GM18499 (cell line): Measurements from ENCODE around the gene ZNF639.
A peak's percentile ranks its signal among the peaks of the same experiment; 100 is the strongest.
"Not testable (repeated sequence)": the region's sequence is repeated elsewhere in the genome, so short reads cannot be mapped to it uniquely, and the experiment has no call there.

Experiments used
- ATAC-seq: cut with Tn5 transposase; IDR thresholded peaks from one replicate; pipeline ENCODE4 v1.9.1; 2021; ENCODE audit warnings: moderate number of reproducible peaks; ENCODE audit not compliant: insufficient read depth, unreplicated experiment

The ZNF639 gene, protein sequence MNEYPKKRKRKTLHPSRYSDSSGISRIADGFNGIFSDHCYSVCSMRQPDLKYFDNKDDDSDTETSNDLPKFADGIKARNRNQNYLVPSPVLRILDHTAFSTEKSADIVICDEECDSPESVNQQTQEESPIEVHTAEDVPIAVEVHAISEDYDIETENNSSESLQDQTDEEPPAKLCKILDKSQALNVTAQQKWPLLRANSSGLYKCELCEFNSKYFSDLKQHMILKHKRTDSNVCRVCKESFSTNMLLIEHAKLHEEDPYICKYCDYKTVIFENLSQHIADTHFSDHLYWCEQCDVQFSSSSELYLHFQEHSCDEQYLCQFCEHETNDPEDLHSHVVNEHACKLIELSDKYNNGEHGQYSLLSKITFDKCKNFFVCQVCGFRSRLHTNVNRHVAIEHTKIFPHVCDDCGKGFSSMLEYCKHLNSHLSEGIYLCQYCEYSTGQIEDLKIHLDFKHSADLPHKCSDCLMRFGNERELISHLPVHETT

GRCh38 chr3:179322286-179323196 lies at the start of gene ZNF639:
Gene ZNF639, plus strand, starts transcription at chr3:179323031. Its CDS starts 5,263 bp downstream, at chr3:179328294.
- peak; percentile 43 for ATAC-seq

- not testable (repeated sequence) for ATAC-seq
Observed at GRCh38 chr3:179274434-179274833, 48.4 kb upstream of the ZNF639 start.

GRCh38 chr3:179276001-179276400 lies 46.8 kb upstream of the ZNF639 start:
- no peak for ATAC-seq

DNA sequence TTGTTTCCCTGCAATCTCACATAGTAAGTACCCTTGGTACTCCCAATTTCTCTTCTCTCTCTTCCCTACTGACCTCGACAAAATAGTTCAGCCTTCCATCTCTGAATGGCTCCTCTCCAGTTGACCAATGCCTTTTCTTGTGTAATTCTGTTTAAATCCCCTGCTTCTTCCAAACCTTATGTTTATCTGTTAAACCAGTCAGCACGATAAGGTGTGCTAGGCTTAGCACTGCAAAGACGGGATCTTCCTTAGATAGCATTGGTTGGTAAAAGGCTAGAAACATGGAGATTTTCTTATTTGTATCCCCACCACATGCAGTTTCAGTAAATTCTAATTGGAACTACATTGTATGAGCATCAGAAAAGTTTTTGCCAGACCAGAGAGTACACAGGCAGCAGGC lies 46.1 kb upstream of the ZNF639 start:
- ATAC-seq: no peak

- no peak for ATAC-seq
Observed at GRCh38 chr3:179278151-179278550, 44.7 kb upstream of the ZNF639 start.

DNA sequence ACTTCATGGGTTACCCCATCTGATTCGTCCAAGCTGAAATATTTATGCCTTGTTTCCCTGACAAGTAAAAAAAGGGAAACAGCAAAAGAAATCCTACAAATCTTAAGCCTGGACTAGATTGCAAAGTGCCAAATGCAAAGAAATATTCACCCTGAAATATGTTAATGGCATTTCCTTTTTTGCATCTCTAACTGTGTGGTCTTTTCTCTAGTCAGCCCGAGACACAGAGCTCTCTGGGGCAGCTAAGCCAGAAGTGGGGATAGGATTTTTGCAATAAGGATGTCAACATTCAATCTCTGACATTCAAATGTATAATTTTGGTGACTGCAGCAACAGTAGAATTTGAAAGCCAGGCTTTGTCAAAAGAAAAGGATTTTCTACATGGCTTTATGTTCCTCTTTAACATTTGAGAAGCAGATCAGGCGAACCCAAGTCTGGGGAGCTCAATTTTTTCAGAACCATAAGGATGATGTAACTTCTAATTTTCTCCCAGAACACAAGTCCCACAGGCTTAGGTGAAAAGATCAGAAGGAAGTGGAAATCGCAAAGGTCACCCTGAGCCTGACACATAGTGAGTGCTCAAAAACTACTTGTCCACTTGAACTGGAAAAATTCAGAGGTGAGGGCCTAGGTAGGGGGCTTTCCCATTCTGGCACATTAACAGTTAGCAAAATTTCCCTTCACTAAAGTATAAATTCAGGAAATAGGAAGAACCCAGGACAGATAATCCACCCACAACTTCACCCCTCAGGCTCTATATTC lies 43.7 kb upstream of the ZNF639 start:
- no peak for ATAC-seq

GRCh38 chr3:179279837-179280236 lies 43.0 kb upstream of the ZNF639 start:
- no peak for ATAC-seq

DNA sequence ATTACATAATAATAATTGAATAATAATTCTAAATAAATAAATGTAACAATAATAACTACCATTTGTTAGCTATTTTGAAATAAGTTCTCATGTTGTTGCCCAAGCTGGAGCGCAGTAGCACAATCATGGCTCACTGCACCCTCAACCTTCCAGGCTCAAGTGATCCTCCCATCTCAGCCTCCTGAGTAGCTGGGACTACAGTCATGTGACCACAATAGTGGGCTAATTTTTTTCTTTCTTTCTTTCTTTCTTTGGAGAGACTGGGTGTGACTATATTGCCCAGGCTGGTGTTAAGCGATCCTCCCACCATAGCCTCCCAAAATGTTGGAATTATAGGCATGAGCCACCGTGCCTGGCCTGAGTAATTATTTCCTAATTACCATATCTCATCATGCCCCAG lies 41.0 kb upstream of the ZNF639 start:
- no peak for ATAC-seq

DNA sequence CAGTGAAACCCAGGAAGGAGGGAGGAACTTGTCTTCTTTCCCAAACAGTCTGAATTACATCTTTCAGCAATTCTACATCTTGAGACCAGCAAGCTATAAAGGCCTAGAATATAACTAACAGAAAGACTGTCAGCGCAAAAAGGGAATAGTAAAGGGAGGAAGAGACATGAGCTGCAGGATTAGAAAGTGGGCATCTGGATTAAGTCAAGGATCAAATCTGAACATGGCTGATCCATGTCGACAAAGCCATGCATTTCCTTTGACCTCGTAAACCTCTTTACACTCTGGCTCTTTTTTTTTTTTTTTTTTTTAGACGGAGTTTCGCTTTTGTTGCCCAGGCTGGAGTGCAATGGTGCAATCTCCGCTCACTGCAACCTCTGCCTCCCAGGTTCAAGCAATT lies 36.5 kb upstream of the ZNF639 start:
- no peak for ATAC-seq

DNA sequence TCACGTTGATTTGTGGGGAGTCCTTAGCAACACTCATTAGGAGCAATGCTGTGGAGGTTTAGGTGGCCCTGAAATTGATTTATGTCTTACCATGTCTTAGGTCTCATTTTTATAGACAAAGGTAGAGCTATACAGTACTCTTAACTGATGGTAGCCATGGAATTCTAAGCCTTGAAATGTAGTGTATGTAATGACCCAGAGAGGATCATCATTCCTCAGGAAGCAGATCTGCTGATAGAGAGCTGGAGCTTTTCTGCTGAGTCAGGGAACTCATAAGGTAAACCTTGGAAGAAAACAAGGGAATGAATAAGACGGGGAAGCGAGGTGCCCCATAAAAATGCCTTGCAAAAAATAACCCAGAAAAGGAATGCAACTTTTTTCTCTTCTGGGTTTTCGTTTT lies 34.0 kb upstream of the ZNF639 start:
- ATAC-seq: no peak

GRCh38 chr3:179289295-179289694 lies 33.5 kb upstream of the ZNF639 start:
- ATAC-seq: no peak

- ATAC-seq: no peak
Observed at GRCh38 chr3:179292450-179292849, 30.4 kb upstream of the ZNF639 start.

- no peak for ATAC-seq
Observed at GRCh38 chr3:179297971-179298725, 24.7 kb upstream of the ZNF639 start.

GRCh38 chr3:179299316-179299715 lies 23.5 kb upstream of the ZNF639 start:
- ATAC-seq: no peak

DNA sequence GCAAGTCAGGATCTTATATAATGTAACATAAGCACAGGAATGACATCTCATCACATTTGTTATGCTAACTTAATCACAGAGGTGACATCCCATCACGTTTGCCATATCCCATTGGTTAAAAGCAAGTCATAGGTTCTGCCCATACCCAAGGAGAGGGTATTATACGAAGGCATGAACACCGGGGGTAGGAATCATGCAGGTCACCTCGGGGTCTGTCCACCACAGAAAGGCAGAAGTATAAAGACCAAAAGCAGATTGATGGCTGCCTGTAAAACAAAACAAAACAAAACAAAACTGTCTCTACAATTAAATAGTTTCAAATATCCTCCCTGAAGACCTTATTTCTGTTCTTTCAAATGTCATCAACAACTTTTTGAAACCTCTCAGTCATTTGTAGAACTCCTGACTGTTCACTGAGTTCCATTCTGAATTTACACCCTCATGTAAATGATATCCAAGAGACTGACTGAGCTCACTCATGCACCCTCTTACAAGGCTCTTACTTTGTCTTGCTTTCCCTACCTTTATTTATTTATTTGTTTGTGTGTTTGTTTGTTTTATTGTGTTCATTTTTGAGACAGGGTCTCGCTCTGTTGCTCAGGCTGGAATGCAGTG lies 22.7 kb upstream of the ZNF639 start:
- ATAC-seq: no peak

DNA sequence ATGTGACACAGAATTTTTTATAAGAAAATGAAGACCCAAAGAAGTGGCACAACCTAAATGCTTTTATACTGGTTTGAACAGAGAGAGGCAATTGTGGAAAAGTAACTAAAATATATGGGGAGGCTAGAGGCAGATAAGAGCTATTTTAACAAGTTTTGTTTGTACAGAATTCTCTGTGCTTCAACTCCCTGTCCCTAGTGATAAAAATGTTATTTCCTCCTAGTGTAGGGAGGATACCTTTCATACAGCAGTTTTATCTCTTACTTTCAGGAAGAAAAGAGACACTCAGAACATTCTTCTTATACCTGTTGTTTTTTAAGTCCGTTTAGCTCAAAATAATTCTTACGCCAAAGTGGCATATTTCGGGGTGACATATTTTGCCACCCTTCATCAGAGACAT lies 21.2 kb upstream of the ZNF639 start:
- no peak for ATAC-seq

DNA sequence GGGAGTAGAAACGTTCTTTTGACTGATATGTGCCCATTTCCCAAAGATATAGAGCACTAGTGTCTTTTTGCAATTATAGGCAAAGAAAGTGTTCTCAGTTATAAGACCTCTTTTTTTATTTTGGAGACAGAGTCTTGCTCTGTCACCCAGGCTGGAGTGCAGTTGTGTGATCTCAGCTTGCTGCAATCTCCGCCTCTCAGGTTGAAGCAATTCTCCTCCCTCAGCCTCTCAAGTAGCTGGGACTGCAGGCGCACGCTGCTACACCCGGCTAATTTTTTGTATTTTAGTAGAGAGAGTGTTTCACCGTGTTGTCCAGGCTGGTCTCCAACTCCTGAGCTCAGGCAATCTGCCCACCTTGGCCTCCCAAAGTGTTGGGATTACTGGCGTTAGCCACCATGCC lies 20.7 kb upstream of the ZNF639 start:
- no peak for ATAC-seq

- no peak for ATAC-seq
Observed at GRCh38 chr3:179304605-179305004, 18.2 kb upstream of the ZNF639 start.

DNA sequence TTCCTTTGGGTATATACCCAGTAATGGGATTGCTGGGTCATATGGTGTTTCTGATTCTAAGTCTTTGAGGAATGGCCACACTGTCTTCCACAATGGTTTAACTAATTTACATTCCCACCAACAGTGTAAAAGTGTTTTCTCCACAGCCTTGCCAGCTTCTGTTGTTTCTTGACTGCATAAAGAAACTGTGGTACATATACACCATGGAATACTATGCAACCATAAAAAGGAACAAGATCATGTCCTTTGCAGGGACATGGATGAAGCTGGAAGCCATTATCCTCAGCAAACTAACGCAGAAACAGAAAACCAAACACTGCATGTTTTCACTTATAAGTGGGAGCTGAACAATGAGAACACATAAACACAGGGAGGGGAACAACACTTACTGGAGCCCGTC lies 15.5 kb upstream of the ZNF639 start:
- ATAC-seq: not testable (repeated sequence)
